GM23338 (cell line): ENCODE measurements around the gene GZF1.

ENCODE experiments used
- CTCF ChIP-seq, 2 experiments: fragments of 200-600 bp in 1 of 2; sonication (generic) in 1 of 2; conservative IDR thresholded peaks; 2 replicates each; pipeline versions ENCODE4 v1.5.1 to v1.6.1; 2016 to 2017; ENCODE audit warnings: antibody characterized with exemption in 2 of 2, low read depth in 2 of 2, mild to moderate bottlenecking in 2 of 2, moderate library complexity in 1 of 2
- NANOG ChIP-seq: IDR thresholded peaks from 2 replicates; pipeline ENCODE4 v1.6.1; 2016; ENCODE audit warnings: antibody characterized with exemption, borderline replicate concordance
- POLR2AphosphoS5 ChIP-seq: IDR thresholded peaks from 2 replicates; pipeline ENCODE4 v1.6.1; 2016; ENCODE audit warnings: antibody characterized with exemption, low read depth

- no peak for TF ChIP-seq CTCF (conservative IDR thresholded peaks at IDR 0.05; ENCODE audit: low read depth in 2 of 2)
- no peak for TF ChIP-seq POLR2AphosphoS5
- no peak for TF ChIP-seq NANOG
These were observed 39.1 kb downstream of the GZF1 start for GRCh38 chr20:23401051-23401450.
